Anterior cingulate cortex (tissue), 58 donors: ENCODE results near the gene SLC8A1.
A peak's percentile ranks its signal among the peaks of the same experiment; 100 is the strongest.

Experiments
- DNase-seq, 58 donors: peaks; one replicate each; lab custom pipeline; 2025; lab: John Stamatoyannopoulos, UW

Gene SLC8A1

GRCh38 chr2:40283111-40283909 lies 168.6 kb downstream of the SLC8A1 start:
- DNase-seq, result no peak

GRCh38 chr2:40282428-40282827 lies 169.5 kb downstream of the SLC8A1 start:
- DNase-seq, result no peak

- no peak for DNase-seq
These were observed 170.6 kb downstream of the SLC8A1 start for GRCh38 chr2:40281021-40281940.

GRCh38 chr2:40279482-40279881 lies 172.4 kb downstream of the SLC8A1 start:
- DNase-seq, result no peak

GRCh38 chr2:40279001-40279400 lies 172.9 kb downstream of the SLC8A1 start:
- no peak for DNase-seq

GRCh38 chr2:40276076-40276475 lies 175.8 kb downstream of the SLC8A1 start:
- no peak for DNase-seq

- DNase-seq, result peak in 1 of 58 donors; percentile 25
These were observed 177.6 kb downstream of the SLC8A1 start for GRCh38 chr2:40274270-40274669.

- DNase-seq, result no peak
These were observed 178.1 kb downstream of the SLC8A1 start for GRCh38 chr2:40273734-40274182.

- no peak for DNase-seq
These were observed 180.8 kb downstream of the SLC8A1 start for GRCh38 chr2:40271094-40271493.

GRCh38 chr2:40270372-40270771 lies 181.5 kb downstream of the SLC8A1 start:
- no peak for DNase-seq

GRCh38 chr2:40268566-40268965 lies 183.3 kb downstream of the SLC8A1 start:
- no peak for DNase-seq

- DNase-seq, result no peak
These were observed 185.7 kb downstream of the SLC8A1 start for GRCh38 chr2:40266201-40266600.

GRCh38 chr2:40265602-40266001 lies 186.3 kb downstream of the SLC8A1 start:
- no peak for DNase-seq

GRCh38 chr2:40261042-40261441 lies 190.8 kb downstream of the SLC8A1 start:
- DNase-seq, result no peak

- no peak for DNase-seq
These were observed 191.5 kb downstream of the SLC8A1 start for GRCh38 chr2:40260437-40260836.

GRCh38 chr2:40259900-40260299 lies 192.0 kb downstream of the SLC8A1 start:
- no peak for DNase-seq

GRCh38 chr2:40258135-40258457 lies 193.8 kb downstream of the SLC8A1 start:
- DNase-seq, result no peak

- no peak for DNase-seq
These were observed 194.4 kb downstream of the SLC8A1 start for GRCh38 chr2:40257340-40258134.

GRCh38 chr2:40256649-40257048 lies 195.2 kb downstream of the SLC8A1 start:
- DNase-seq, result no peak

- no peak for DNase-seq
These were observed 195.9 kb downstream of the SLC8A1 start for GRCh38 chr2:40256008-40256407.

- peak in 13 of 58 donors; percentile 4 to 61 (median 26) for DNase-seq
These were observed 196.8 kb downstream of the SLC8A1 start for GRCh38 chr2:40255103-40255502.
